Effector memory CD8-positive, alpha-beta T cell (primary cell): ENCODE measurements around the gene THSD4.

Source experiments
- ATAC-seq: fragments of 150-1000 bp; cut with Tn5 transposase; replicated peaks from 2 replicates; pipeline ENCODE4 v1.10.0; 2021; ENCODE audit warnings: mild to moderate bottlenecking, moderate library complexity
- DNase-seq, 3 experiments: peaks; one replicate each; pipeline ENCODE4 v3.0.0; 2021
- H3K27ac Mint-ChIP-seq, 2 donors: one replicate each; pipeline ENCODE4 v1.8.0; 2022; ENCODE audit warnings: mild to moderate bottlenecking in 2 of 2, mixed read lengths in 2 of 2, moderate library complexity in 2 of 2
- H3K27me3 Mint-ChIP-seq, 2 donors: one replicate each; pipeline ENCODE4 v1.8.0; 2022; ENCODE audit warnings: mixed read lengths in 2 of 2
- H3K36me3 Mint-ChIP-seq: one replicate; pipeline ENCODE4 v1.8.0; 2022; ENCODE audit warnings: mild to moderate bottlenecking, moderate library complexity, mixed read lengths; ENCODE audit not compliant: insufficient read depth
- H3K4me1 Mint-ChIP-seq, 2 donors: one replicate each; pipeline ENCODE4 v1.8.0; 2022; ENCODE audit warnings: low read depth in 2 of 2, mixed read lengths in 2 of 2
- H3K4me3 Mint-ChIP-seq, 2 donors: one replicate each; pipeline ENCODE4 v1.8.0; 2022; ENCODE audit warnings: mild to moderate bottlenecking in 2 of 2, mixed read lengths in 2 of 2, moderate library complexity in 2 of 2
- H3K9me3 Mint-ChIP-seq, 2 donors: one replicate each; pipeline ENCODE4 v1.8.0; 2022; ENCODE audit warnings: mixed read lengths in 2 of 2

Gene THSD4

DNA sequence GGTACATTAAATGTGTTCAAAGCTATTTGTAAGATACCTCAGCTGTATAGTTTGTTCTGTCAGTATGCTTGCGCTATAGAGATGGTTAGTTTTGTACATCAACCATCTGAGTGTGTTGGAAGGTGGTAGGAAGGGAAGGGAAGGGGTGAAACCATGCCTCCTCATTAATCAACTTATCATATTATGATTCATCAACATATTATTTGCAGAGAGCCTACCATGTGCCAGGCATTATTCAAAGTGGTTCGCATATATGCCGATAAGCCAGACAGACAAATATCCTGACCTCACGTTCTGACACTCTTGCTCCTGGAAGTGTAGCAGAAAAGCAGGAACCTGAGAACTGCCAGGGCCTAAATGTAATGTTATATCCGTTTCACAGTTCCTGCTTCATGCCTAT, 447.0 kb downstream of the THSD4 start:
- H3K27me3 Mint-ChIP-seq = peaks cover 30% of the 10 kb centered on the region in 2 donors
- H3K4me1 Mint-ChIP-seq = no peaks in the 10 kb centered on the region

DNA sequence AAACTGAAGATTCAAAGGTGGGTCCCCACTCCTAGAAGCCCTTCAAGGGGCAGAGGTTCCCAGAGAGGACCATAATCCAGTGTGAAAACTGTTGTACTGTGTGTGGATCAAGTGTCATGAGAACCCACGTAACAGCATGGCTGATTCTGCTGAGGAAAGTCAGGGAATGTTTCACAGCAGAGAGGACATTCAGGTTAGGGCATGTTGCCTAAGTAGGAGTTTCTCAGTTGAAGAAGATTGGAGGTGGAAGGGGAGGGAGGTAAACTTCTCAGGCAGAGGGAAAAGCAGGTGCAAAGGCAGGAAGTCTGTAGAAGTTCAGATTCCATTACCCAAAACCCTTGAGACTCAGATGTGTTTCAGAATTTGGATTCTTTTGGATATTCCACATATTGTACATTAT, 448.9 kb downstream of the THSD4 start:
- Mint-ChIP-seq H3K36me3 (no peaks in the 10 kb centered on the region), H3K9me3 (no peaks in the 10 kb centered on the region), H3K27ac (no peak overlapping the region), H3K4me3 (no peak overlapping the region), H3K27me3 (peaks cover 42 to 48% of the 10 kb centered on the region in 2 donors), H3K4me1 (no peaks in the 10 kb centered on the region)
- ATAC-seq = no peak
- no peak for DNase-seq

More for the DNA sequence above, 447.0 kb downstream of the THSD4 start:
- DNase-seq (no peak), ATAC-seq (no peak)
- H3K36me3 Mint-ChIP-seq = no peaks in the 10 kb centered on the region
- no peak overlapping the region for H3K27ac Mint-ChIP-seq
- no peak overlapping the region for H3K4me3 Mint-ChIP-seq
- no peaks in the 10 kb centered on the region for H3K9me3 Mint-ChIP-seq

GRCh38 chr15:71565006-71565405, 449.7 kb downstream of the THSD4 start:
- no peak for ATAC-seq
- Mint-ChIP-seq H3K36me3 (no peaks in the 10 kb centered on the region), H3K27ac (no peak overlapping the region), H3K27me3 (peaks cover 40 to 48% of the 10 kb centered on the region in 2 donors), H3K9me3 (no peaks in the 10 kb centered on the region), H3K4me3 (no peak overlapping the region), H3K4me1 (no peaks in the 10 kb centered on the region)
- no peak for DNase-seq

DNA sequence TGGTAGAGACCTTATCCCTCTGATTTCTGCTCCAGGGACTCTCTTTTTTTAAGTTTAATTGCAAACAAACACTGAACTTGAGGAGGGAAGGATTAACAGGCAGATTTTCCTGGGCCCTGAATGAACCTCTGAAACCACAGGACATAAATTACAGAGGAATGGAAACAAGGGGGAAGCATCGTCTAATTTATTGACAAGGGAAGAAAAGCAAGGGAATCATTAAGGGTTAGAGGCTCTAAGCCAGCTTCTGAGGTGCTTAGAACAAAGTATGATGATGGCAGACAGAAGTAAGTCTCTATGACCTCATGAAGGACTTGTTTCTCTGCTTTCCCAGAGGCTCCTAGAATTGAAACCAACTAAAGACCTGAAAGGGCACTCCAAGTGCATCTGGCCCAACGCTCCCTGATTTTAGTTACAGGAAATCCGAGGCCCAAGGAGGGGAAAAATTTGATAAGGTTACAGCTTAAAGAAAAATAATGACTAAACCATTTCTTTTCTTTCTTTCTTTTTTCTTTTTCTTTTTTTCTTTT, 450.4 kb downstream of the THSD4 start:
- DNase-seq (no peak), ATAC-seq (no peak)
- no peak overlapping the region for H3K27ac Mint-ChIP-seq
- no peaks in the 10 kb centered on the region for H3K4me1 Mint-ChIP-seq
- no peak overlapping the region for H3K4me3 Mint-ChIP-seq
- peaks cover 40 to 50% of the 10 kb centered on the region in 2 donors for H3K27me3 Mint-ChIP-seq
- no peaks in the 10 kb centered on the region for H3K36me3 Mint-ChIP-seq
- no peaks in the 10 kb centered on the region for H3K9me3 Mint-ChIP-seq

DNA sequence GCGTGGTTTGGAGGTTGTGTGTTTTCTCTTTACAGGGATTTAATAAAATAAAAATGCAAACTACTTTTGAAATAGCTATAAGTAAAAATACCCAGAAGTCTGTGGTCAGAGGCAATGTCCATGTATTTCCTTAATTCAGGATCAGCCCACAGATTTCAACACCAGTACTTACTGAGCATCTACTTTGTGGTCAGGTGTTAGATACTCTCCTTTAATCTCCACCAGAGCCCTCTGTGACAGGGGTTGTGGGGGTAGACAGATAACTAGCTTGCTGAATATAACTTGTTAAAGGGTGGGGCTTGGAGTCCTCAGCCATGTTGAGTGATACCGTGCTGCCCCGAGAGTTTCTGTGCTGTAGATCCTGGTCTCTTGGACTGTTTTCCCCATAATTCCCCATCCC, 451.0 kb downstream of the THSD4 start:
- Mint-ChIP-seq H3K27me3 (peaks cover 39 to 50% of the 10 kb centered on the region in 2 donors), H3K9me3 (no peaks in the 10 kb centered on the region), H3K4me1 (no peaks in the 10 kb centered on the region), H3K4me3 (no peak overlapping the region), H3K27ac (no peak overlapping the region), H3K36me3 (no peaks in the 10 kb centered on the region)
- ATAC-seq (no peak), DNase-seq (no peak)

DNA sequence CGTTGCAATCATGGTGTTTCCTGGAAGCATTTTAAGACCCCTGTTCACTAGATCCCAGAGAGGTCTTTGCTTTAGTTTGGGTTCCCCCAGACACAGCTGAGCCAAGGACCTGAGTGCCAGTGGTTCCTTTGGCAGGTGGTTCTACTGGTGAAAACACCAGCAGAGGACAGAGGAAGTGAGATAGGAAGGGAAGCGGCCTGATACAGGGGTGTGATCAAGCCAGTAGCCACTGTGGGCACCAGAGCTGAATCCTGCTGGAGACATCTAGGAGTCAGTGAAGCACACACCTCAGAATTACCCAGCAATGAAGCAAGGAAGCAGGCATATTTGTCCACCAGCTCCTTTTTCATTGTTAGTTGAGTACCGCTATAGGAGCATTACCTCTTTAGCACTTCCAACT, 451.9 kb downstream of the THSD4 start:
- ATAC-seq = no peak
- H3K4me1 Mint-ChIP-seq = no peaks in the 10 kb centered on the region
- DNase-seq = no peak
- H3K27ac Mint-ChIP-seq = no peak overlapping the region
- H3K4me3 Mint-ChIP-seq = no peak overlapping the region
- H3K36me3 Mint-ChIP-seq = no peaks in the 10 kb centered on the region
- no peaks in the 10 kb centered on the region for H3K9me3 Mint-ChIP-seq
- H3K27me3 Mint-ChIP-seq = peaks cover 34 to 49% of the 10 kb centered on the region in 2 donors

GRCh38 chr15:71568227-71568626, 453.0 kb downstream of the THSD4 start:
- no peak for ATAC-seq
- H3K4me1 Mint-ChIP-seq = no peaks in the 10 kb centered on the region
- H3K9me3 Mint-ChIP-seq = no peaks in the 10 kb centered on the region

DNA sequence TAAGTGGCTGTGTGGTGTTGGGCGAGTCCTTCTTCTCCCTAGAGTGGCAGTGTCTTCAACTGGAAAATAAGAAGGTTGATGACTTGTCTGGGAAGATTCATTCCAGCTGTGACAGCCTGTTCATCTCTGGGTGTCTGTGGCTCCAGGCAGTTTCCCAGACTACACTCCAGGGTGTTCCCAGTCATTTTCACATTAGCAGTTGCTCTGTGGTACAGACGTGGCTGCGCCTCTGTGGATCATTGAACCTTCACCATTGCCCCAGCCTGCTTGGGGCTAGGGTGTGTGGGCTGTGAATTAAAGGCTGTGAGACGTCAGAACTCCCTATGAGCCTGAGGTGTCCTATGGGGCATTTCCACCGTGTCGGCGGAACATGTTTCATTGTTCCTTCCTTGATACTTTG, 455.5 kb downstream of the THSD4 start:
- no peak overlapping the region for H3K27ac Mint-ChIP-seq
- H3K4me3 Mint-ChIP-seq = no peak overlapping the region
- ATAC-seq (no peak), DNase-seq (no peak)
- no peaks in the 10 kb centered on the region for H3K36me3 Mint-ChIP-seq
- H3K4me1 Mint-ChIP-seq = no peaks in the 10 kb centered on the region
- no peaks in the 10 kb centered on the region for H3K9me3 Mint-ChIP-seq
- H3K27me3 Mint-ChIP-seq = peaks cover 39 to 52% of the 10 kb centered on the region in 2 donors

More at GRCh38 chr15:71568227-71568626, 453.0 kb downstream of the THSD4 start:
- H3K36me3 Mint-ChIP-seq = no peaks in the 10 kb centered on the region
- no peak overlapping the region for H3K27ac Mint-ChIP-seq
- H3K27me3 Mint-ChIP-seq = peaks cover 42 to 51% of the 10 kb centered on the region in 2 donors
- H3K4me3 Mint-ChIP-seq = no peak overlapping the region
- no peak for DNase-seq

GRCh38 chr15:71571641-71572040, 456.4 kb downstream of the THSD4 start:
- no peak for DNase-seq
- Mint-ChIP-seq H3K4me1 (no peaks in the 10 kb centered on the region), H3K27me3 (peaks cover 39 to 51% of the 10 kb centered on the region in 2 donors), H3K36me3 (no peaks in the 10 kb centered on the region), H3K4me3 (no peak overlapping the region), H3K9me3 (no peaks in the 10 kb centered on the region), H3K27ac (no peak overlapping the region)
- no peak for ATAC-seq

DNA sequence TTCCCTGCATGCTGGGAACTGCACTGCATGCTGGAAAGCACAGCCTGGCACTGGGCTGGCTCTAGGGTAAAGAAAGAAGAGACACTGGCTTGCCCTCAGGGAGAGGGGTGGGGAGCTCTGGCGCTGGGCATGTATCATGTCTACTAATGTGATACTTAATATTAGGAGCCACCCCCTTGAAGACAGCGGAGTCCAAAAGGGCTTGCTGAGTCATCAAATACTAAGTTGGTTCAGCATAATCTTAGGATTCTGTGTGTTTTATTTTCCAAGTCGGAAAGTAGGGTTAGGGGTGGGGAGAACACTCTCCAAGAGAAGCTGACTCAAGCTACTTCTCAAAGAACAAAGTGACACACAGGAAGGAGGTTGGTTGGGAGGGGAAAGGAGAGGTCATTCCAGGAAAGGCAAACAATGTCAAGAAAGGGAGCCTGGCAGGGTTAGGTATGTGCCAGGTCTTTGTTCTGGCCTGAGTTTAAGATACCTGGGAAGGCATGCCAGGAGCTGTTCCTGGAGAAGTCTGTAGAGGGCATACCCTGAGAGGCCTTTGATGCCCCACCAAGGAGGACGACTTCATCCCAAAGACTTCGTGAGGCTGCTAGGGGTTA, 457.3 kb downstream of the THSD4 start:
- H3K4me1 Mint-ChIP-seq = no peaks in the 10 kb centered on the region
- H3K9me3 Mint-ChIP-seq = no peaks in the 10 kb centered on the region
- H3K27me3 Mint-ChIP-seq = peaks cover 31 to 42% of the 10 kb centered on the region in 2 donors

DNA sequence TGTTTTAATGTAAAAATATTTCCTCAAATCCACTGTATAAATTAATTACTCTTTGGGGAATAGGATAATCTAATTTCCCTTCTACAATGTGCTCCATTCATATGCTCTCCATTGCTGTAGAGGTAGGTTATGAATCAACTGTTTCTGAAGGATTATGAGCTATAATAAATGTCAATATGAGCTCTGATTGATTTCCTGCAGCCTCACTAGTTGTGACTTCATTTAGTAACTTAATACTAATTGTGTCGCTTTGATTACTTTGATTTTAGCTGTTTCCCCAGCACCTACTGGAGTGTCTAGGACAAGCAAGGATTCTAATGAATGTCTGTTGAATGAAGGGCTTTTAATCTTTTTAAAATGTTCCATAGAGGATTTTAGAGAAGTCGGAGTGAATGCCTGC, 458.3 kb downstream of the THSD4 start:
- Mint-ChIP-seq H3K4me3 (no peak overlapping the region), H3K9me3 (no peaks in the 10 kb centered on the region), H3K27ac (no peak overlapping the region), H3K36me3 (no peaks in the 10 kb centered on the region), H3K27me3 (peaks cover 24 to 32% of the 10 kb centered on the region in 2 donors), H3K4me1 (no peaks in the 10 kb centered on the region)
- ATAC-seq (no peak), DNase-seq (no peak)

More for the DNA sequence above, 457.3 kb downstream of the THSD4 start:
- H3K36me3 Mint-ChIP-seq = no peaks in the 10 kb centered on the region
- no peak for ATAC-seq
- H3K27ac Mint-ChIP-seq = no peak overlapping the region
- DNase-seq = no peak
- H3K4me3 Mint-ChIP-seq = no peak overlapping the region

DNA sequence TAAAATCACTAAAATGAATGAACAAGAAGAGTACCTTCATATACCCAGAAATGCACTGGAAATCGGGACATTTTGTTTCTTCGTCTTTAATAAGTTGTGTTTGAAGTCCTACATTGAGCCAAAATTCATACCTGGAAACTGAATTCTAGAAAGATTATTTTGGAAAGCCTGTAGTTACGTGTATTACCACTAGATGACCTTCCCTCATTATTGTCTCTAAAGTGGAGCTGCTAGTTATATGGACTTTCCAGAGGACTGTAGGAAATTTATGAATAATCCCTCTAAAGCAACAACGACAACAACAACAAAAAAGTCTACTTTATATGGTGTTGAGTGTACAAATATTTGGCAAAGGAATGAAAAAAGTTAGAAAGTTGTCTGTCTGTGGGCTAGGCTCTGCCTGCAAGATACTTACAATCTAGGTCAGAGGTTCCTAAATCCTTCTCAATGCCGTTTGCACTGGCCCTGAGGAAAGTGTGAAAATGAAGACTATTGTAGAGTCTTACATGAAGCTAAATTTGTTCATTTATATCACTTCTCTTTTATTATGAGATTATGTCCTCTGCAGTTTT, 460.3 kb downstream of the THSD4 start:
- Mint-ChIP-seq H3K4me1 (no peaks in the 10 kb centered on the region), H3K9me3 (no peaks in the 10 kb centered on the region), H3K4me3 (no peak overlapping the region), H3K36me3 (no peaks in the 10 kb centered on the region), H3K27me3 (peaks cover 22 to 25% of the 10 kb centered on the region in 2 donors), H3K27ac (no peak overlapping the region)
- ATAC-seq (no peak), DNase-seq (no peak)

GRCh38 chr15:71577071-71577470, 461.8 kb downstream of the THSD4 start:
- peaks cover 25 to 28% of the 10 kb centered on the region in 2 donors for H3K27me3 Mint-ChIP-seq
- H3K27ac Mint-ChIP-seq = no peak overlapping the region
- no peak overlapping the region for H3K4me3 Mint-ChIP-seq
- no peaks in the 10 kb centered on the region for H3K4me1 Mint-ChIP-seq
- H3K9me3 Mint-ChIP-seq = no peaks in the 10 kb centered on the region
- ATAC-seq = no peak
- DNase-seq = no peak
- no peaks in the 10 kb centered on the region for H3K36me3 Mint-ChIP-seq

- no peaks in the 10 kb centered on the region for H3K36me3 Mint-ChIP-seq
- no peak for ATAC-seq
These were observed 466.2 kb downstream of the THSD4 start for GRCh38 chr15:71581398-71581930.

More at GRCh38 chr15:71581398-71581930, 466.2 kb downstream of the THSD4 start:
- H3K27ac Mint-ChIP-seq = no peak overlapping the region
- no peaks in the 10 kb centered on the region for H3K4me1 Mint-ChIP-seq
- H3K4me3 Mint-ChIP-seq = no peak overlapping the region
- H3K27me3 Mint-ChIP-seq = peaks cover 26 to 33% of the 10 kb centered on the region in 2 donors
- DNase-seq = no peak
- H3K9me3 Mint-ChIP-seq = peaks cover 3 to 8% of the 10 kb centered on the region in 2 donors
